G401 (cell line): Measurements from ENCODE around the gene SSTR3. TPM values are rescaled to one million over a fixed set of nuclear protein-coding genes. Genes with fewer than 3 reads are reported as not detected.
"Not testable (repeated sequence)": the region's sequence is repeated elsewhere in the genome, so short reads cannot be mapped to it uniquely, and the experiment has no call there.

Experiments used
- DNase-seq: peaks from one replicate; pipeline ENCODE4 v3.0.0-alpha.2; 2015; ENCODE audit warnings: low spot score
- in situ Hi-C: cut with HindIII; loops from 2 replicates; pipeline ENCODE4 v1.10.0; 2016; ENCODE audit warnings: low sequenced_read_pairs, mixed read lengths
- total RNA-seq: library from RNA; depleted of rRNA; stranded (reverse); fragments of >200 nt; shearing (Covaris generic); gene quantifications from 2 replicates; pipeline ENCODE4 v1.2.3, GENCODE V29; 2014; rRNA removed

Gene SSTR3
- not detected in 2 replicates for total RNA-seq

DNA sequence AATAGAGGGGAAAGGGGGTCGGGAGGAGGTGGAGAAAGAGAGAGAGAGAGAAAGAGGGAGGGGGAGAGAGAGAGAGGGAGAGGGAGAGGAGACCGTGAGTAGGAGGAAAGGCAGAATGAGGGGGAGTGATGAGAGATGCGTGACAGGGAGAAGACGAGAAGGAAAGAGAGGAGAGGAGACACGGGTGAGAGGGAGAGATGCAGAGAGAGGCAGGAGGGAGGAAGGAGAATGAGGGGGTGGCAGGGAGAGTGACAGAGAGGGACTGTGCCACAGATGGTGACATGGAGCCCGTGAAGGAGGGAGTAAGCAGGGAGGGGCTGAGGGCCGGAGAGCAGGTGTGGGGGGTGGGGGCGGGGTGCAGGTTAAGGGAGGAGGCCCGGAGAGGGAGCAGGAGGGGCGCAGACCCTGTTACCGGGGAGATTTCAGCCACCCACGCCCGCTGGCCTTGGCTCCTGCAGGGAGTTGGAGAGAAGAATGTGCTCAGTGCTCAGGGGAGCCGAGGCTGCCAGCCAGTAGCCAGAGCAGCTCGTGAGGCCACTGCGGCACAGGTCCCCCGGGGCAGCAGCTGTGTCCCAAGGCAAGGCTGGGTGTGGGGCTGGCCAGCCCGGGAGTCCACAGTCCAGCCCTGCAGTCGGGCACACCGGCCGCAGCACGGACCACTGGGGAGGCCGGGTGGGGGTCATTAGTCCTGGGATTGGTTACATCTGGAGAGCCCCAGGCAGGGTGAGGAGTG lies at the start of gene SSTR3:
SSTR3 (minus strand) TSS at position 304 of the 733 bp plus-strand sequence. CDS start 4,674 bp downstream, outside the sequence.
- in situ Hi-C loops: no loop called here
- DNase-seq: peak; percentile 32

DNA sequence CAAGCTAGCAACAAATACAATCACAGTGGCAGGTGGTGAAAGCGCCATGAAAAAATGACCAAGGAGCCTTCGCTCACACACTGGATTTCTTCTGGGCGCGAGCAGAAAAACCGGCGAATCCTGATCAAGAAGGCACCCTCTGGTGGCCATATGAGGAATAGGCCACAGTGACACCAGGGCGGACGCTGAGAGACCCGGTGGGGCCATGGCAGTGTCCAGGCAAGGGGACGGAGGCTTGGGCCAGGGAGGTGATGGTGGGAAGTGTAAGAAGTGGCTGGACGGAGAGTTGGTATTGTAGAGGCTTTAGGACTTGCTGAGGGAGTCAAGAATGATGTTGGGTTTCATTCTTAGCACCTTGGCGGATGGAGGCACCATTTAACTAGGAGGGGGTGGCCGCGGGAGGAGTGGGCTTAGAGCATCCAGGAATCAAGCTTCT lies 48.6 kb upstream of the SSTR3 start:
- peak; percentile 39 for DNase-seq
- in situ Hi-C loops: no loop called here

DNA sequence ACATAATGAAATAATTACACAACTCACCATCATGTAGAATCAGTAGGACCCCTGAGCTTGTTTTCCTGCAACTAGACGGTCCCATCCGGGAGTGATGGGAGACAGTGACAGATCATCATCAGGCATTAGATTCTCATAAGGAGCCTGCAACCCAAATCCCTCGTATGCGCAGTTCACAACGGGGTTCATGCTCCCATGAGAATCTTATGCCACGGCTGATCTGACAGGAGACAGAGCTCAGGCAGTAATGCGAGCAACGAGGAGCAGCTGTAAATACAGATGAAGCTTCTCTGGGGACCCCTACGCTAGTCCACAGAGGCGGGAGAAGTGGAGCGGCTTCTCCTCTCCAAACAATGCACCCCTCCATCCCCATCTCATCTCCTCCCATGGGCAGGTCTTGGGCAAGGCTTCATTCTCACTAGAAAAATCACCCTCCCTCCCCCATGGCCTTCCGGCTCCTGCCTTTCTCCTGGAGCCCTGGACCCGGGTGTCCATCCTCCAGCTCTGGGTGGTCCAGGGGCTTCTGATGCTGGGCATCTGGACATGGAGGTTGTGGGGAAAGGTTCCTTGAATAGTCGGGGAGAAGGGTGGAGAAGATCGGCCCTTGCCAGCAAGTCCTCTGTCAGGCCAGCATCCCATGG lies 48.0 kb upstream of the SSTR3 start:
- in situ Hi-C loops: no loop called here
- no peak for DNase-seq

DNA sequence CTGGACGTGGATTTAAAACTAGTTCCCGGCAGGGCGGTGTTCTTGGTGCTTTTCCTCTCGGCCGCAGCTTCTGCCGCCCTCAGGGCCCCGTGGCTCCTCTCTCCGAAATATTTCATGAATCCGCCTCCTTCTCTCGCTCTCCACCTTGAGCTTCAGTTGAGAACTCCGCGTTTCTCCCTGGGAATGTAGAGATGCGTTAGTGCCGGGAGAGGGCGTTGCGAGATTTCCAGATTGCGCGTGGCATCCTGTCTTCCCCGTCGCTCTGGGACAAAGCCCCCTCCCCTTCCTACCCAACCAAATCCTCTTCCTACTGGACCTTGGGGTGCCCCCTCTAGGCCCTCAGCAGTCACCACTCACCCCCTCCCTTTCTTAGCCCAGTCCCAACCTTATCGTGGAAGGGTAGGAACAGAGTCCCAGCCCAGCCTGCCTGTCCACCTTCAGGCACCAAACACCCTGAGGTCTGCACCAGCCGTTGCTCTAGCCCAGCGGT lies 47.3 kb upstream of the SSTR3 start:
- no peak for DNase-seq

DNA sequence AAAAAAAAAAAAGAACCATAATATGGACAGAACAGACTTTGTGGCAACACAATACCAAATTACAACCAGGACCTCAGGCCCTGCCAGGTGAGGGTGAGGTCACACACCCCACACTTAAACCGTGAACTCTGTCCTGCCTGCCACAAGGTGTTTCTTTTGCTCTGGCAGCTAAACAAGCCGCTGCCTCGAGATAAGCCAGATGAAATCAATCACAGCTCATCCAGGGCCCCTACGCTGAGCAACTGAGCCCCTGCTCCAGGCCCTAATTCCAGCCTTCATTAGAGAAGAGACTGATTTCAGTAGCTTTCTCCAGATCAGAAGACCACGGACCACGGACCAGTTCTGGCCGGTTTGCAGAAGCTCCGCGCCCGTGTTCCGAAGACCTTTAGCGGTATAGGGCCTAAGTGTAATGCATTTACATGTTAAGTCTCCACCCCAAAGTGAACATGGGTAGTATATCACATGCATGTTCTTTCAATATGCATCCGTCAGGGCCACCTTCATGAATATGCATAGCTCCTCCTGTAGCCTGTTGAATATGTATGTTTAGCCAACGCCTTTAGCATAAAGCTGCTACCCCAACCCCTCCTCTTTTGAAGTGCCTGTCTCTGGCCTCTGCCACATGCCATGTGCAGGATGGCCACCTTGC lies 46.6 kb upstream of the SSTR3 start:
- no peak for DNase-seq
- in situ Hi-C loops: no loop called here

More for the DNA sequence above, 47.3 kb upstream of the SSTR3 start:
- in situ Hi-C loops: no loop called here

DNA sequence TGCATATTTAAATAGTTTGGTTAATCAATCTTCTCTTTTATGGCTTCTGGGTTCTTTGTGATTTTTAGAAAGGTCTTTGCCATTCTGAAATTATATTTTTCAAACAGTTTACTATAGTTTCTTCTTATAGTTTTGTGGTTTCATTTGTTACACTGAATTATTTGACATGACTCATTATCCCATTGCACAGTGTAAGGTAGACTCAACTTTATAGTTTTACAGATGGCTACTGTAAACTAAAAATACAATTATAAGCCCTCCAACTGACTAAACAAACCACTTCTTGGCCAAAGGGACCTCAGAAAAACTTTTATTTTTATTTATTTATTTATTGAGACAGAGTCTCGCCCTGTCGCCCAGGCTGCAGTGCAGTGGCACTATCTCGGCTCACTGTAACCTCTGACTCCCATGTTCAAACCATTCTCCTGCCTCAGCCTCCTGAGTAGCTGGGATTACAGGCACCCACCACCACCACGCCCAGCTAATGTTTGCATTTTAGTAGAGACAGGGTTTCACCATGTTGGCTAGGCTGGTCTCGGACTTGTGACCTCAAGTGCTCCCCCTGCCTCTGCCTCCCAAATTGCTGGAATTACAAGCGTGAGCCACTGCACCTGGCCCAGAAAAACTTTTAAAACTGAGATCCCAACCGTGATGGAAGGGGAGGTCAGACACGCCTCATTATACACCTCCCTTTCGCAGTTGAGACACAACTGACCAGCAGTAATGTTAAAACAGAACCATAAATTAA lies 45.9 kb upstream of the SSTR3 start:
- in situ Hi-C loops: no loop called here
- DNase-seq: no peak

DNA sequence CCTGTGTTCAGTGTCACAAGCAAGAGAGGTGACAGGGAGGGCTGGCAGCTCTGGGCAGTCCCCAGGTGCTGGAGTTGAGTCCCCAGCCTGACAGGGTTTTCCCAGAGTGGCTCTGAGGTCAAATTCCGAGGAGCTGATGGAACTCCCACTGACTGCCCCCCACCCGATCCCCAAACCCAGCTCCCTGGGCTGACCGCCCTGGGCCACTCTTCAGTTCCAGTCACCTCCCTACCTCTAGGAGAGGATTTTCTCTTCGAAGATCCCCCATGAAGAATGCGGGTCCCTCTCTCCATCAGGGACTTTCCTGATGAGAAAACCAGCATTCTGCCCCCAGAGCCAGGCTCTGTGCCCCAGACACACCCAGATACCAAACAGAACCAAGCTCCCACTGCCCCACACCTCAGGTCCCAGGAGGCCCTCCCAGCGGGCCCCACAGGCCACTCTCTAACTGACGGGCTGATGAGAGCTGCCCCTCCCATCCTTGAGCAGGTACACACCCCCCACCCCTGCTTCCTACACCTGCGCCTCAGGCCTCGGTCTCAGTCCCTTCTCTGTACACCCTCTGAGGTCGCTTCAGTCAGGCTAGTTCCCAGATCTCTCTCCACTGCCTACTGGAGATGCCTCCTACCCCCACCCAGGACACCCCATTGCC lies 43.9 kb upstream of the SSTR3 start:
- in situ Hi-C loops: no loop called here
- DNase-seq: no peak

DNA sequence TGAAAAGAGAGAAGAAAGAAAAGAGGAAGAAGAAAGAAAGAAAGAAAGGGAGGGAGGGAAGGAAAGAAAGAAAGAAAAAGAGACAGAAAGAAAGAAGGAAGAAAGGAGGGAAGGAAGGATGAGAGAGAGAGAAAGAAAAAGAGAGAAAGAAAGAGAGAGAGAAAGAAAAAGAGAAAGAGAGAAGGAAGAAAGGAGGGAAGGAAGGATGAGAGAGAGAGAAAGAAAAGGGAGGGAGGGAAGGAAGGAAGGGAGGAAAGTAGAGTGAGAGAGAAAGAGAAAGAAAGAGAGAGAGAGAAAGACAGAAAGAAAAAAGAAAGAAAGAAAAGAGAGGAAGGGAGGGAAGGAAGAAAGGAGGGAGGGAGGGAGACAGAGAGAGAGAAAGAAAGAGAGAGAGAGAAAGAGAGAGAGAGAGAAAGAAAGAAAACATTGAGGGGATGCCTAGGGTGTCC lies 43.3 kb upstream of the SSTR3 start:
- no peak for DNase-seq
- in situ Hi-C loops: no loop called here

DNA sequence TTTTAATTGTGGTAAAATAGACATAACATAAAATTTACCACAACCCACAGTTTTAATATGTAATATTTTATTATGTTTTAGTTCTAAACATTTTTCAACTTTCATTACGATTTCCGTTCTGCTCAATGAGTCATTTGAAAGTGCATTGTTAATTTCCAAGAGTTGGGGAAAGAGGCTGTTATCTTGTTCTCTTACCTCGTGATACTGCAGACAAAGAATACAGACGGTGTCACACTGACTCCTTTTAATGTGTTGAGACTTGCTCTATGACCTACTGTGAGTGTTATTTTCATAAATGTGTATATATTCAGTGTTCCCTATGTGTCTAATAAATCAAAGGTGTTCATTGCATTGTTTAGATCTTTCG lies 42.6 kb upstream of the SSTR3 start:
- in situ Hi-C loops: no loop called here
- DNase-seq: no peak

DNA sequence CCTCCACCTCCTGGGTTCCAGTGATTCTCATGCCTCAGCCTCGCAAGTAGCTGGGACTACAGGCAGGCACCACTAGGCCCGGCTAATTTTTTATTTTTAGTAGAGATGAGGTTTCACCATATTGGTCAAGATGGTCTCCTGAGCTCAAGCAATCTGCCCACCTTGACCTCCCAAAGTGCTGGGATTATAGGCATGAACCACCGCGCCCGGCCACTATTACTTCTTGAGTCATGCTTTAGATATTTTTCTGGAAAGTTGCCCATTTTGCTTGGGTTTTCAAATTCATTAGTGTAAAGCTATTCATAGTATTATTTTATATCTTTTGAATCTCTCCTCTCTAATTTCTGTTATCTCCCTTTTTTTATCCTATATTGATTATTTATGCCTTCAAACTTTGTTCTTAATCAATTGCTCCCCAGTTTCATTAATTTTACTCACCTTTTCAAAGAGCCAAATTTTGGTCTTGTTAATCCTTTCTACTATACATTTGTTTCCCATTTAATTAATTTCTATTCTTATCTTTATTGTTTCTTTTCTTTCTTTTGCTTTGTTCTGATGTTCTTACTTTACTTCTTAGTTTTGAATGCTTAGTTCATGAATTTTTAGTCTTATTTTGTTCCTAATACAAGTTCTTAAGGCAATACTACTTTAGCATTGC lies 42.1 kb upstream of the SSTR3 start:
- in situ Hi-C loops: no loop called here
- no peak for DNase-seq

DNA sequence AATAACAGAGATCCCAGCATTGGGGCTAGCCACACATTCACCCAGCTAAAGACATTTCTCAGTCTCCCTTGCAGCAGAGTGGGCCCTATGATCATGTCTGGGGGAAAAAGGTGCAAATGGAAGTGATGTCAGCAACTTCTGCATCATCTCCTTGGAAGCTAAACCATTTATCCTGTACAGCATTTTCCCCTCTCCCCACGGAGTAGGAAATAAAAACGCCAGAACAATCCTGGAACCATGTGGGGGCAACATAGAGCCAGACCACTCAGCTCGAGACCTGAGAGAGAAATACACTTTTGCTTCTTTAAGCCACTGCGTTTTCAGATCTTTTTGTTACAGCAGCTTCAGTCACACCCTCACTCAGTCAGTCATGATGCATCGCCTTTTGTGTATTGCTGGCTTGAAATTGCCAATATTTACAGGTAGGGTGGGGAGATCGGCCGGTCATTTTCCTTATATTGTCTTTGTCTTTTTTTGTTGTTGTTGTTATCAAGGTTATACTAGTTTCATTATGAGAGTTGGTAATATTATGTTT lies 40.9 kb upstream of the SSTR3 start:
- no peak for DNase-seq
- in situ Hi-C loops: no loop called here

DNA sequence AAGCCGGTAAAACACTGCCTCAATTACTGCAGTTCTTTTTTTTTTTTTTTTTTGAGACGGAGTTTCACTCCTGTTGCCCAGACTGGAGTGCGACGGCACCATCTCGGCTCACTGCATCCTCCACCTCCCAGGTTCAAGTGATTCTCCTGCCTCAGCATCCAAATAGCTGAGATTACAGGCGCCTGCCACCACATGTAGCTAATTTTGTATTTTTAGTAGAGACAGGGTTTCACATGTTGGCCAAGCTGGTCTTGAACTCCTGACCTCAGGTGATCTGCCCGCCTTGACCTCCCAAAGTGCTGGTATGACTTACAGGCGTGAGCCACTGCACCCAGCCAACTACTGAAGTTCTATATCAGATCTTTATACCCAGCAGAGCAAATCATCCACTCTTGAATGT lies 39.6 kb upstream of the SSTR3 start:
- in situ Hi-C loops, DNase-seq: not testable (repeated sequence)

DNA sequence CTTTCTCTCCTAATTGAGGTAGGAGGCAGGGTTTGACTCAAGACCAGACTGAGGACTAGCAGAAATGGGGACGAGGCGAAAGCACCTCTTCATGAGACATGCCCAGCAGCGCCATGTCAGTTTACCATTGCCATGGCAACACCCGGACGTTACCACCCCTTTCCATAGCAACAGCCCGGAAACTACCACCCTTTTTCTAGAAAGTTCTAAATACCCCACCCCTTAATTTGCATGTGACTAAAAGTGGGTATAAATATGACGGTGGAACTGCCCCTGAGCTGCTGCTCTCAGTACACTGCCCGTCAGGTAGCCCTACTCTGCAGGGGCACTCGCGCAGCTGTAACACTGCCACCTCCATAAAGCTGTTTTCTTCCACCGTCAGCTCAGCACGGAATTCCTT lies 37.7 kb upstream of the SSTR3 start:
- in situ Hi-C loops: no loop called here
- DNase-seq: no peak

DNA sequence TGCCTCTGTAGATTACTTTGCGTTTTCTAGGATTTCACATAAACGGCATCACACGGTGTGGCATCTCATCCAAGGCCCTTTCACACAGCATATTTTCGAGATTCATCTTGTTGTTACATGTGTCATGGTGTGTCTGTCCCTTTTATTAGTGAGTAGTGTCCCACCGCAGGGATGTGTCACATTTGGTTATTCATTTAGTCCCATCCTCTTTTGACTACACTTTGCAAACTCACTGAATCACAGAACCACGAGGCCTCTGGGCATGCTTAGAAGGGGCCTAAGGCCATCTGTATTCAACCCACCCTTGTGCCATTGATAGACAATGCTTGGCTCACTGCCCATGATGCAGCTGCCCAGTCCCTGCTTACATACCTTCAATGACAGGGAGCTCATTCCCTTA lies 36.0 kb upstream of the SSTR3 start:
- DNase-seq: no peak
- in situ Hi-C loops: no loop called here

DNA sequence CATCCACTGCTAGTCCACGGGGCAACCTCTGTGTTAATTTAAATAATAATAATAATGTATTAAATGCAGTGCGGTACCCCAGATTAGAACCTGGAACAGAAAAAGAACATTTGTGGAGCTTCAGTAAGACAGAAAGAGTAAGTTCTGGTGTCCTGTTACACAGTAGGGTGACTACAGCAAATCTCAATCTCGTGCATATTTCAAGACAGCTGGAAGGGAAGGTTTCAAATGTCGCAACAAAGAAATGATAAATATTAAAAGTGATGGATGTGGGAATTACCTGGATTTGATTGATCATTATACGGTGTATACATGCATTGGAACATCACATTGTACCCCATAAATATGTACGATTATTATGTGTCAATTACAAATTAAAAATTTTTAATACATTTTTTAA lies 33.5 kb upstream of the SSTR3 start:
- in situ Hi-C loops: no loop called here
- no peak for DNase-seq

DNA sequence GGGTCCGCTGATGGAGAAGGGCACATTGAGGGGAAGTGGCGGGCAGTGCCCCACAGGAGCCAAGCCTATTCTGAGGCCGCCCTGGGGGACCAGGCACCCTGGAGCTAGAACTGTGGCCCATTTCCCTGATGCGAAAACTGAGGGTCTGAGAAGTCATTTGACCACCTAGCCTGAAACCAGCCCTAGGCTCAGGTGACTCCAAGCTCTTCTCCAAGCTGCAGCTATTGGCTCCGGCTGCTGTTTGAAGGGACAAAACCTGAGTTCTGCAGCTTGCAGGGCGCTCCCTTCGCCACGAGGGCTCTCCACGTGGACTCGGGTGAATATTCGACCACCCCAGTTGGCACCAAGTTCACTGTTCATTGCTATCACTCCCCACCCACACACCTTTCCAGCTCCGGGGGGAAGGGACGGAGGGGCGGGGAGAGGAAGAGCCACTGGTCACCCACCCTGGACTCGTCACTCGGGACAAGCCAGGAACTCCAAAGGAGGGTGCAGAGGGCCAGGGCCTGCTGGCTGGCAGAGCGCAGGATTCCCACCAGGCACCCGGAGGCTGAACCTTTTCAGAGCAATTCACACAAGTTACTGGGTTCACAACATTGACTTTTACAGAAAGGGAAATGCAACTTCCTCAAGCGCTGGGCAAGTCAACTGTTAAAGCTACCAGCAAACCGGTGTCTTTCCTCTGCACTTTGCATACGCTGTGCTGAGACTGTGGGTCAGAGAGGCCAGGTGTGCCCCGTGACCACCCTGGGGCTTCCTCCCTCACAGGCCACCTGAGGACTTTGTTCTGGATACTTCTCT lies 32.8 kb upstream of the SSTR3 start:
- DNase-seq: no peak
- in situ Hi-C loops: no loop called here

DNA sequence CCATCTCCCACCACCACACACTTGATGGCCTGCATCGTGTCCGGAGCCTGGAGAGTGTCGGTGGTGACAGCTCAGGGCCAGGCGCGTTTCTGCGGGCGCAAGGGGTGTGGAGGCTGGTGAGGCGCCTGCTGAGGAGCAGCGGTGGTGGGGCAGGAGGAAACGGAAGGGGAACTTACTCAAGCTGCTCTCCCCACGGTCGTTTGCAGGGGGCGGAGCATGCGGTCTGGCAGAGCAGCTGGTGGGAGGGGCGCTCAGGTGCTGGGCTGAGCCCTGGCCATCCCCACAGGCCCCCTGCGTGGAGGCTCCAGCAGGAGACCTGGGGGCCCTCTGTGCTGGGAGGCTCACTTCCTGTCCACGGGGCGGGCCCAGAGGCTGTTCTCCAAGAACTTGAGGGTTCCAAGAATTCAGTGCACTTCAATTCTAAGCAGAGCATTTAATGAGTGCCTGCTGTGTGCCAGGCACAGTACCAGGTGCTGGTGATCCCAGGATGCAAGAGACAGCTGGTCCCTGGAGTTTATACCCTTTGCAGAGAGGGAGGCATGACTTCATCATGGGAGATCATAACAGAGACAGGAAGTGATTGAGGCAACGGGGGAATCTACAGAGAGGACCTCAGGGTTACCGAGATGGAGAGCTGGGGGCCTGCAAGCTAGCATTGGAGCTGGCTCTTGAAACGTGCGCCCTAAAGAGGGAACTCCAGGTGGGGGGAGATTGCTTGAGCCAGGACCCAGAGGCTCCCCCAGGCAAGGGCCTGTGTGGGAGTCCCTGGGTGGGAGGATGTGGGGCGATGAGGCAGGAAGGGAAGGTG lies 32.0 kb upstream of the SSTR3 start, which contains the start of gene RAC2:
RAC2 (minus strand) TSS at position 156 of the 808 bp plus-strand sequence; CDS start at position 35, 121 bp downstream.
- in situ Hi-C loops: no loop called here
- DNase-seq: no peak
